ENCODE results near the gene POLR2F.
A peak's percentile ranks its signal among the peaks of the same experiment; 100 is the strongest.

POLR2F gene

DNA sequence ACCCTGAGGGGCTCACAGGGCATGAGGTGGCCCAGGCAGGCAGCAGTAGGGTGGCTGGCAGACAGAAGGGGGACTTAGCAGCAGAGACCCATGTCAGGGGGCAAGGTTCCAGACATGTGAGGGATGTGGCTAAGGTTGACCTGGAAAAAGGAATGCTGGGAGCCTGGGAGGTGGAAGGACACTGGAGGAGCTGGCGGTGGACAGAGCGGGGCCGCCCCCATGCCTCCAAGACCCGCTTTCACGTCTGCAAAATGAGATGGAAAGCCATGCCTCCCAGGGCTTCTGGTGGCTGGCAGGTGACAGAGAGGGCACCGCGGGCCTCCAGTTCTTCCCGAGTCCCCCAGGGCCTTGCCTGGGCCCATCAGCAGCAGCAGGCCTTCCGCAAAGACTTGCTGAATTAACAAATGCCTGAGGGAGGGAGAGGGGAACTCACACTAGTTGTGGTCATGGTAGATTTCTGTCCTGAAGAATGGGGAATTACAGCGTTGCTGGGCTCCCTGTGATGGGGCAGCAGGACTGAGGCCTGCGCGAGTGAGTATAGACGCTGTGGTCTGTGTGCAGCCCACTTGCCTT lies 53.9 kb downstream of the POLR2F start:
- DNase-seq = no peak

DNA sequence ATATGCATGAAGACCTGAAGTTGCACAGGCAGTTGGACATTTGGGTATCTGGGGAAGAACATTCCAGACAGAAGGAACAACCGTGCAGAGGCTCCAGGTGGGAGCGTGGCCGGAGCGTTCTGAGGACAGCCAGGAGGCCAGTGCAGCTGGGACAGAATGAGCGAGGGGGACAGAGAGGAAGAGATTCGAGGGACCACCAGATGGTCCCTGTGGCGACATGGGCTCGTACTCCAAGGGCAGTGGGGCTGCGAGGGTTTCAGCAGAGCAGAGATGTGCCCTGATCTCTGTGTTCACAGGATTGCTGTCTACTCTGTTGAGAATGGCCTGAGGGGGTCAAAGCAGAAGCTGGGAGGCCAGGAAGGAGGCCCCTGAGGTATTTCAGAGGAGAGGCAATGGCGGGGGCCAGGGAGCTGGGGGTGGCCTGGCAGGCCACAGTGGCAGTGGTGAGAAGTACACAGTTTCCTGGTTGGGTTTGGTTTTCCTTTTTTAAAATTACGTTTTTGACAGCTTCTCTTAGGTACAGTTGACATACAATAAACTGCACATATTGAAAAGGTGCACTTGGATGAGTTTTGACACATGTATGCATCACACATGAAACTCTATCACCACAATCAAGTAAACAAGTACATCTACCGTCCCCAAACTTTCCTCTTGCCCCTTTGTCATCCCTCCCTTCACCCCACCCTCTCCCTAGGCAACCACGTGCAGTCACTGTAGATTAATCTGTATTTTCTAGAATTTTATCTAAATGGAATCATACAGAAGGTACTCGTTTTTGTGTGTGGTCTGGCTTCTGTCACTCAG lies 55.7 kb downstream of the POLR2F start:
- peak in 1 of 2 donors; percentile 7 for DNase-seq

DNA sequence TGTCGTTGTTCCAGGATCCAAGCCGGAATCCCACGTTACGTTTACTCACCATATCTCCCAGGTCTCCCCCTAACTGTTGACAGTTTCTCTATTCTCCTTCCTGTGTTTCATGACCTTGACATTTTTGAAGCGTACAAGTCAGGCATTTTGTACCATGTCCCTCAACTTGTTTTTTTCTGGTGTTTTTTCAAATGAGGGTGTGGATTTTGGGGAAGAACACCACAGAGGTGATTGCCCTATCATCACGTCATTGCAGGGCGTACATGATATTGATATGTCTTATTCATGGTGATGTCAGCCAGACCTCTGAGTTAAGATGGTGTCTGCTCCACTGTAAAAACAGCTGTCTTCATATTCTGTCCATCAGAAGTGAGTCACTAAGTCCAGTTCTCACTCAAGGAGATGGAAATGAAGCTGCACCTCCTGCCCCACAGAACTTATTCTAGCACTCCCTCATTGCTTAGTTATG lies 59.1 kb downstream of the POLR2F start:
- no peak for DNase-seq

DNA sequence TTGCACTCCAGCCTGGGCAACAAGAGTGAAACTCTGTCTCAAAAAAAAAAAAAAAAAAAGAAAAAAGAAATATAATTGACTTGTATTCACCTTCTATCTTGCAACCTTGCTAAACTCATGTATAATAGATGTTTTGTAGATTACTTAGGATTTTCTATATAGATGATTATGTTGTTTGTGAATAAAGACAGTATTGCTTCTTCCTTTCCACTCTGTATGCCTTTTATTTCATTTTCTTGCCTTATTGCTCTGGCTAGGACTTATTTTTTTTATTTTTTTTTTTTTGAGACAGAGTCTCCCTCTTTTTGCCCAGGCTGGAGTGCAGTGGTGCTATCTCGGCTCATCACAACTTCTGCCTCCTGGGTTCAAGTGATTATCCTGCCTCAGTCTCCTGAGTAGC lies 60.6 kb downstream of the POLR2F start:
- no peak for DNase-seq

DNA sequence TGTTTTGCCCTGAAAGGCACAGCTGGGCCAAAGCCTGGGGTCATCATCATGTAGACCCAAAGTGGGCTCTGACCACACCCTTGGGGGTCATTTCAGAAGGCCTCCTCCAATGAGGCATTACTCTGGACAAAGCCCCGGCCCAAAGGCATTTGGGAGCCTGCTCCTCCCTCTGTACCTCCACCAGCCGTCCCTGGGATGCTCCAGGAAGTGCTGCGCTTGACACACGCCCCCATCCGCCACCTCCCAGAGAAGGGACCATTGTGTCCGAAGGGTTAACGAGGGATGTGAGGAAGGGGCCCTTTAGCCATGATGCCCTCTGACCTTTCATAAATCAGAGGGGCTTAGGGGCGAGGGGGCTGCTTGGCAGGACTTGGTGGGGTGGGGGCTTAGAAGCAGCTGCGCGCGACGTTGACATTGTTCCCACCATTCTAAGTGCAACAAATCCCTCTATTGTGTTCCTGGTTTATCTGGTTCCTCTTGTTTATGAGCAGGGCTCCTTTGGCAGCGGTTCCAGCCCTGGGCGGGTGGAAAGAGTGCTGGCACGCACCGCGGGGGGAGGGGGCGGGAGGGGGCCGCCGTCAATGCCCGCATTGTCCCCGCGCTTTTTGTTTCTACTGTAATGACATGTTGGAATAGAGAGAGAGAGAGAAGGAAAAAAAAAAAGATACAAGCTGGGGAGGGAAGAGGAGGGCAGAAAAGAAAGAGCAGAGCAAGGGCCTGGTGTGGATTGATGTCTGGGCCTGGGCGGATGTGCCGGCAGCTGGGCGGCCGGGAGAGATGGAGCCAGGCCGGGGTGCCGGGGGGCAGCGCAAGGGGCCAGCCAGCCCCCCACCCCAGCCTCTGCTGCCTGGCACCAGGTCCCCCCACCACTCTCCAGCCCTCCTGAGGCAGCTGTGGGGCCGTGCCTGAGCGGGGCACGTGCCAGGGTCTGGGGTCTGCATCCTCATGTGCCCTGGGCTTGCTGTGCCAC lies 63.0 kb downstream of the POLR2F start:
- no peak for DNase-seq

DNA sequence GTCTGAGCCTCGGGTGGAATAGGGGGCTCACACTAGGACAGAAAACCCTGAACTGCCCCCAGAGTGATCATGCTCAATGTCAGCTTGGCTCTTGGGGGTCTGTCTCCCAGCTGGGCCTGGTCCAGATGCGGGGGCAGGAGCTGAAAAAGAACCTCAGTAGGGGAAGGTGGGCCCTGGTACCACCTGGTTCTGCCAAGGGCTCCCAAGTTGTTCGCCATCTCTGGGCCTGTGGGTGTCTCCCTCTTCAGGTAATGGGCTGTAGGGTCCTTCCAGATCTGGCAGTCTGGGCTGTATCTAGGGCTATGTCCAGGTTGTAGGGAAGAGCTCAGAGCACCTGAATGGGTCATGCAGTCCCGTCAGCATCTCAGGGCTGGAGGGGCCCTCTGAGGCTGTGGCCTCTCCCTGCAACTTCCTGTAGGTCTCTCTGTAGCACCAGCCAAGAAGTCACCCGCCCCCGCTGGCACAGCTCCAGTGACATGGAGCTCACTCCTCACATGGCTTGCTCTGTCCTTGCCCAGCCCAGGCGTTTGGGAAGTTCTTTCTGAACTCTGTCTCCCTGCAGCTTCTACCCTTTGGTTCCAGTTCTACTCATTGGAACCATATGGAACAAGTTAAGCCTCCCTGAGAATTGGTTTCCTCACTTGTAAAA lies 63.9 kb downstream of the POLR2F start:
- no peak for DNase-seq

DNA sequence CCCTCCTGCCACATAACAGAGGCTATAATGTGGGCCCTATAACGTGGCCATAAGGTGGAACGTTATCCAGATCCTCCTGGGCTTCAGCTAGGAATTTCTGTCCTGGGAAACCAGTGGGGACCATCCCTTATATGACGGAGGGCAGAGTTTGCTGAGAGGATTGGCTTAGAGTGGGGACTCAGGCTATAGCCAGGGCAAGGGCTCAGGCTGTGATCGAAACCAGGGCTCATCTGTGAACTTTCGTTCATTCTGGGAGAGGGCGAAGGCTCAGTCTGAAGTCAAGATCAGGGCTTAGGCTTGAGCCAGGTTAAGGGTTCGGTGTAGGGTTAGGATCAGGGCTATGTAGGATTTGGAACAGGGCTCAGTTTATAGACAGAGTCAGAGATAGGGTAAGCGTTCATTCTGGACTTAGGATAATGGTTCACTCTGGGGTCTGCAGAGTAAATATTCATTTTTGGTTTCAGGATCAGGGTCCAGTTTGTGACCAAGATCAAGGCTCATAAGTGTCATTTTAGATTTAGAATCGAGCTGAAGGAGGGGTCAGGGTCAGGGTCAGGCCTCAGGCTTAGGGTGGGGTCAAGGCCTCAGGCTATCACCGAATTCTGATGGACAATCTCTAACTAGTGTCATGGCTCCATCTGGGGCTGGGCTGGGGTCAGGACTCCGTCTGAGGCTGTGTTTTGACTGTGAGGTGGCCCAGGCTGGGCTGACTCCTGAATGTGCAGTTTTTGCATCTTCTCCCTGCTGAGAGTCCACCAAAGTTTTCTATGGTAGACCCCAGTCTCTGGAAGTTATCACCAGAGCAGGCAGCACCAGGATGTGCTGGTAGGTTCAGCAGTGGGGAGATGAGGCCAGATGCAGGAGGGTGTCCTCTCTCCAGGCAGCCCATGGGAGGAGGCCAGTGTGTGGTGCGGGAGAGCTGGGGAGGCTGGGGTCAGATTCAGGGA lies 64.7 kb downstream of the POLR2F start:
- DNase-seq = no peak

Data from CD4-positive, alpha-beta T cell treated with Interferon alpha-2 for 1 hour (primary cell).